GM19463 (cell line): ENCODE results near the gene CREBRF.
A peak's percentile ranks its signal among the peaks of the same experiment; 100 is the strongest.
"Not testable (repeated sequence)": the region's sequence is repeated elsewhere in the genome, so short reads cannot be mapped to it uniquely, and the experiment has no call there.

Experiments
- ATAC-seq: cut with Tn5 transposase; IDR thresholded peaks from one replicate; pipeline ENCODE4 v1.9.1; 2021; ENCODE audit warnings: mild to moderate bottlenecking, moderate library complexity; ENCODE audit not compliant: unreplicated experiment

The CREBRF gene

DNA sequence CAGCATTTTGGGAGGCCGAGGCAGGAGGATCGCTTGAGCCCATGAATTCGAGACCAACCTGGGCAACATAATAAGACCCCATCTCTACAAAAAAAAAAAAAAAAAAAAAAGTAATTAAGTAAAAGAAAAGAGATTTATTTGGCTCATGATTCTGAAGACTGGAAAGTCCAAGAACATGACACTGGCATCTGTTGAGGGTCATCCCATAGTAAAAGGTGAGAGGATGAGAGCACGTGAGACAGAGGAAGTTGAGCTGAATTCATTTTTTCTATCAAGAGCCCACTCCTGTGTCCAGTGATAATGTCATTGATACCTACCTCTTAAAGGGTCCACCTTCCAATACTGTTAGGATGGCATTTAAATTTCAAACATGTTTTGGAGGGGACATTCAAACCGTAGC is 19.8 kb downstream of the CREBRF start:
- ATAC-seq: no peak

DNA sequence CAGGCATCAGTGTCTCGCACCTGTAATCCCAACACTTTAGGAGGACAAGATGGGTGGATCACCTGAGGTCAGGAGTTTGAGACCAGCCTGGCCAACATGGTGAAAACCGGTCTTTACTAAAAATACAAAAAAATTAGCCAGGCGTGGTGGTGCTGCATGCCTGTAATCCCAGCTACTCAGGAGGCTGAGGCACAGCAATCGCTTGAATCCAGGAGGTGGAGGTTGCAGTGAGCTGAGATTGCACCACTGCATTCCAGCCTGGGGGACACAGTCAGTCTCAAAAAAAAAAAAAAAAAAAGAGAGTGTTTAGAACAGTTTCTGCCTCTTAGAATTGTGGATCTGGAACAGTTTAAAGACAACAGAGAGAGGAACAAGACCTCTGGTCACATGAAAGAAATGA is 20.3 kb downstream of the CREBRF start:
- ATAC-seq: not testable (repeated sequence)

GRCh38 chr5:173078878-173079277 is 22.7 kb downstream of the CREBRF start:
- ATAC-seq: no peak

DNA sequence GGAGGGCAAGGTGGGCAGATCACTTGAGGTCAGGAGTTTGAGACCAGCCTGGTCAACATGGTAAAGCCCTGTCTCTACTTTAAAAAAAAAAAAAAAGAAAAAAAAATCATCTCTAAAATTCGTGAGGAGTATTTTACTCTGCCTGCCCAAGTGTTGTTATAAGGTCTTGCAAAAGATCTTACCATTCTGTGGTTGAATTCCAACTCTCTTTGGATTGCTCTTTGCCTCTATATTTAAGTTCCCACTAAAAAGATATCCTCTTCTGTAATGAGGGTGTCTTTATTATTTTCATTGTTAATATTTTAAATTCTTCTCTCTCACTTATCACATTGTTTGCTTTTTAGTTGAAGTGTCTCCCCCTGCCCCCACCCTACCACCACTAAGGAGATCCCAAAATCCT is 33.4 kb downstream of the CREBRF start:
- ATAC-seq: no peak

DNA sequence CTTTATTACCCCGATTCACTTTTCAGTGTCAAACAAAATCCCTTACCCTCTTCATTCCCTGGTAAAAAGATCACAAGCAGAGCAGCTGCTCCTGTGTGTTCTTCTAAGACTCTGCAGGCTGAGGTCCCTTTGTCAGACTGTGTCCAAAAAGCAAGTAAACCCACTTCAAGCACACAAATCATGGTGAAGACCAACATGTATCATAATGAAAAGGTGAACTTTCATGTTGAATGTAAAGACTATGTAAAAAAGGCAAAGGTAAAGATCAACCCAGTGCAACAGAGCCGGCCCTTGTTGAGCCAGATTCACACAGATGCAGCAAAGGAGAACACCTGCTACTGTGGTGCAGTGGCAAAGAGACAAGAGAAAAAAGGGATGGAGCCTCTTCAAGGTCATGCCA is 34.5 kb downstream of the CREBRF start:
- ATAC-seq: no peak

DNA sequence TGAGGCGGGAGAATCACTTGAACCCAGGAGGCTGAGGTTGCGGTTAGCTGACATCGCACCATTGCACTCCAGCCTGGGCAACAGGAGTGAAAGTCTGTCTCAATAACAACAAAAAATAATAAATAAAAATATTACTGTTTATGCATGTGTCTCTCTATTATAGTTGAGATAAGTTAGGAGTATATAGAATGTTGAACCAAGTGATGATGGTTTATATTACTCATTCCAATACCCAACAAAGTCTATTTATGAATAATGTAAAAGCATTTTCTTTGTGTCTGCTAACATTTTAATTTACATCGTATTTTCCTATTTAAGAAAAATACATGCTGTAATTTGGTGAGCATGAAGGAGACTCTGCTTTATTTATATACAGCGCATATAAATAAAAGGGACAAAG is 35.8 kb downstream of the CREBRF start:
- no peak for ATAC-seq

- no peak for ATAC-seq
Measured at GRCh38 chr5:173093606-173094005, 37.5 kb downstream of the CREBRF start.

DNA sequence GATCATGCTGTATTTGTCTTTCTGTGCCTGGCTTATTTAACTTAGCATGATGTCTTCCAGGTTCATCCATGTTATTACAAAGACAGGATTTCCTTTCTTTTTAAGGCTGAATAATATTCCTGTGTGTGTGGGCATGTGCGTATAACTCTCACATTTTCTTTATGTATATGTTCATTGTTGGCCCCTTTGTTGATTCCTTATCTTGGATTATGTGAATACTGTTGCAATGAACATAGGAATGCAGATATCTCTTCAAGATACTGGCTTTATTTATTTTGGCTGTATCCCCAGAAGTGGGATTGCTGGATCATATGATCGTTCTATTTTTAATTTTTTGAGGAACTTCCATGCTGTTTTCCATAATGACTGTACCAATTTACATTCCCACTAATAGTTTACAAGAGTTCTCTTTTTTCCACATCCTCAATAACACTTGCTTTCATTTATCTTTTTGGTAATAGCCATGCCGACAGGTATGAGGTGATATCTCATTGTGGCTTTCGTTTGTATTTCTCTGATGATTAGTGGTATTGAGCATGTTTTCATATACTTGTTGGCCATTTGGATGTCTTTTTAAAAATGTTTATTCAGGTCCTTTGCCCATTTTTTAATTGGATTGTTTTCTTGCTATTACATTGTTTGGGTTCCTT is 38.0 kb downstream of the CREBRF start:
- no peak for ATAC-seq

GRCh38 chr5:173098787-173099186 is 42.6 kb downstream of the CREBRF start:
- no peak for ATAC-seq

DNA sequence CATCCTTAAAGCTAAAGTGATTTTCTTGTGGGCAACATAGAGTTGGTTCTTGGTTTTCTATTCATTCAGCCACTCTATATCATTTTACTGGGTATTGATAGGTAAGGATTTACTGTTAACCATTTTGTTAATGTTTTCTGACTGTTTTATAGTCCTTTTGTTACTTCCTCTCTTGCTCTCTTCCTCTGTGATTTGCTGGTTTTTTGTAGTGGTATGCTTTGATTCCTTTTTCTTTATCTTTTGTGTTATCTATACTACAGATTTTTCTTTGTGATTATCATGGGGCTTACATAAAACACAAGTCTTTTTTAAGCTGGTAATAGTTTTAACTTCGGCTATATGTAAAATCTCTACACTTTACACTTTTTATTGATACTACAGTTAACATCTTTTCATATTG is 43.3 kb downstream of the CREBRF start:
- no peak for ATAC-seq

DNA sequence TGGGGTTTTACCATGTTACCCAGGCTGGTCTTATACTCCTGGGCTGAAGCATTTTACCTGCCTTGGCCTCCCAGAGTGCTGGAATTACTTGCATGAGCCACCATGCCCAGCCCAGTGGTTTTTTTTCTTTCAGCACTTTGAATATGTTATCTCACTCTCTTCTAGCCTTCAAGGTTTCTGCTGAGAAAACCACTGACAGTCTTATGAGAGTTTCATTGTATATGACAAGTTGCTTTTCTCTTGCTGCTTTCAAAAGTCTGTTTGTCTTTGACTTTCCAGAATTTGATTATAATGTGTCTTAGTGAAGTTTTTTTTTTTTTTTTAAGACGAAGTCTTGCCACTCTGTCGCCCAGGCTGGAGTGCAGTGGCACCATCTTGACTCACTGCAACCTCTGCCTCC is 45.1 kb downstream of the CREBRF start:
- no peak for ATAC-seq

GRCh38 chr5:173103411-173103810 is 47.3 kb downstream of the CREBRF start:
- no peak for ATAC-seq

DNA sequence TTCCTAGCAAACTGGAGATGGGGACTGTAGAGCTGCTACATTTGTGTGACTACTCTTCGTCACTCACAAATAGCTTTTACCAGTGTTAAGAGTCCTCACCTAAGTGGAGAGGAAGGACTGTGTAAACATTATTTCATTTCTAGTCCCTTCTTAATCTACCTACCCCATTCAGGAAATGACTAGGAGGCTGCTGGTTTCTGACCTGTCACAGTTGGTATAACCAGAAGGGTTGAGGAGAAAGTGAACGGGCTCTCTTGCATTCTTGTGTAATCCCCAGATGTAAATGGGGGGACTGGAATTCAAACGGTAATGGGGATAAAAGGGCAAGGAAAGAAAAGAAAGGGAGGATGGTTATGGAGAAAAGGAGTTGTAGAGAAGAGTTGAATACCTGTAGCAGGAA is 52.8 kb downstream of the CREBRF start:
- ATAC-seq: no peak

- no peak for ATAC-seq
Measured at GRCh38 chr5:173114536-173114935, 58.4 kb downstream of the CREBRF start.

GRCh38 chr5:173119719-173120118 is 63.6 kb downstream of the CREBRF start:
- ATAC-seq: no peak

DNA sequence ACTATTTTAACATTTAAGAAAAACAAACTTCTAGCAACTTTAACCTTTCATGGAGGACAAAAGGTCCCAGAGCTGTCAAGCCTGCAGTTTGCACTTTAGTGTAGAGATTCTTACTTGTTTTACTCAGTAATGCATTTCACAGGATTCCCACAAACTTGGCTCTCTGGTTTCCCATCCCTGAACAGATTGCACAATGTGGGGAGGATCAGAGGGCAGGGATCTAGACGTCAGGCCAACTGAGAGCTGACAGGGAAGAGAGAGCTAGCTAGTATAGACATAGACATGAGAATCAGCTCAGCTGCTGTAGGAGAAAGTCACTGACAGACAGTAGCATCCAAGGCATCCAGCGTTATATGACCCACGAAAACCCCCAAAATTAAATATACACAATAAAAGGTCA is 67.3 kb downstream of the CREBRF start:
- no peak for ATAC-seq

GRCh38 chr5:173132166-173132565 is 76.0 kb downstream of the CREBRF start:
- not testable (repeated sequence) for ATAC-seq

GRCh38 chr5:173138707-173139106 is 82.6 kb downstream of the CREBRF start:
- no peak for ATAC-seq

DNA sequence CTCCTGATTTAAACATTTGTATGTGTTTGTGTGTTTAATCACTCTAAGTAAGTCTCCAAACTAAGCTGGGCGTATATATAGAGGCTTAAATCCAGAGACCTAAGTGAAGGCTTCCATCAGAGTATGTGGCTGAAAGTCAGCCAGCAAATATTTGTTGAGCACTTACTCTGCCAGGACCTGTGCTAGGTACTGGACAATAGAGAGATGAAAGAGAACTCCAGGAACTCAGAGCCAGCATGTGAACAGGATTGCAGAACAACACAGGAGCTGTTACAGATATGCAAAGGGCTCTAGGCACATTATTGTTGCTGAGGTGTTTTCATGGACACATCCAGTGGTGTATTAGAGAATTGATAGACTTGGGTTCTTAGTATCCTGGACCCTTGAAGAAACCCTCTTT is 83.5 kb downstream of the CREBRF start:
- no peak for ATAC-seq

DNA sequence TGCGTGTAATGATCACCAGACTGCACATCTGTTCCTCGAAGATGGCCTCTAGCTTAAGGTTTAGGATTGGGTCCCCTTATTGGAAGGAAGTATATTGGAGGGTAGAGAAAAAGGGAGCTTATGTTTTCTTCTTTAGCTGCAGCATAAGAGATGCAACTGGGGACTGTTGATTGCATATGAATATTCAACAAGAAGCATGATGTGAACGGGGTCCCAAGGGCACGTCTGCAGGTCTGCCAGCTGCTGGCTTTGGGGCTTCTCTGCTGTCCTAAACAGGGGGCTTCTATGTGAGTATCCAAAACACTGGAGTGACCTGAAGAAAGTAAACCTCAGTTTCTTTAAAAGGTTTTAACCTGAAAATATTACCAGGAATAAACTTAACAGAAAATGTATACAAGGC is 84.6 kb downstream of the CREBRF start:
- no peak for ATAC-seq

DNA sequence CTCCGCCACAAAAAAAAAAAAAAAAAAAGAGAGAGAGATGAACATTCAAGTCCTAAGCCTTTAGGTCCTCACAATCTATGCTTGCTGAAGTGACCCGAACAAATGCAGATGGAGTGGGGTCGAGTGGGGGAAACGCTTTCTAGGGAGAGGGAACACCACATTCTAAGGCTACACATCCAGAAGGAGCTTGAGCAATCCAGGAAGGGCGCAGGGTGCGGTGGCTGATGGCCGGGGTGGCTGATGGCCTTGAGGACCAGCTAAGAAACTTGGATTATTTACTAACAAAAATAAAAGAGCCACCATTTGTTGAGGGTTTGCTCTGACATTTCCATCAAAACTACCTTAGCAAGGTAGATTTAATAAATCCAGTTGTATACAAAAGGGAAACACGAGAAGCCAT is 87.4 kb downstream of the CREBRF start:
- ATAC-seq: no peak

GRCh38 chr5:173144200-173145176 is 88.3 kb downstream of the CREBRF start, which contains the start of gene BNIP1:
Gene BNIP1 (plus strand): TSS chr5:173144531. CDS start chr5:173144546, 15 bp downstream.
- peak; percentile 92 for ATAC-seq
